Right renal cortex interstitium (tissue), 3 donors: Measurements from ENCODE around the gene NCR1. TPM values are rescaled to one million over a fixed set of nuclear protein-coding genes. Genes with fewer than 3 reads are reported as not detected.
"Not testable (repeated sequence)": the region's sequence is repeated elsewhere in the genome, so short reads cannot be mapped to it uniquely, and the experiment has no call there.

Experiments used
- DNase-seq, 3 donors: peaks; one replicate each; pipeline ENCODE4 v3.0.0-alpha.2; 2013; ENCODE audit warnings: low read depth in 3 of 3, low spot score in 2 of 3
- polyA plus RNA-seq, 3 donors: library from polyadenylated mRNA; unstranded; fragments of 120-200 nt; gene quantifications; one replicate each; pipeline ENCODE4 v1.2.1, GENCODE V29; 2013; ENCODE audit not compliant: insufficient read length in 3 of 3

Gene NCR1
- polyA plus RNA-seq, result under 1 TPM; 0.19 to 0.21 (median 0.19) TPM

GRCh38 chr19:54905803-54906511 is at the start of gene NCR1:
NCR1 (plus strand) TSS chr19:54906148; CDS start chr19:54906188, 40 bp downstream.
- no peak for DNase-seq

DNA sequence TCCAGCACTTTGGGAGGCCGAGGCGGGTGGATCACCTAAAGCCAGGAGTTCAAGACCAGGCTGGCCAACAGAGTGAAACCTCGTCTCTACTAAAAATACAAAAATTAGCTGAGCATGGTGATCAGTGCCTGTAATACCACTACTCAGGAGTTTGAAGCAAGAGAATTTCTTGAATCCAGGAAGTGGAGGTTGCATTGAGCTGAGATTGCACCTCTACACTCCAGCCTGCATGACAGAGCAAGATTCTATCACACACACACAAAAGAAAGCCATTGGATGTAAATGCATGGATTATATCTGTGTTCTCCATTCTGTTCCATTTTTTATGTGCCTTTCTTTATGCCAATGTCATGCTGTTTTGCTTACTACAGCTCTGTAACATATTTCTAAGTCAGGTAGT is 47.5 kb upstream of the NCR1 start:
- DNase-seq, result not testable (repeated sequence)

GRCh38 chr19:54859421-54859820 is 46.5 kb upstream of the NCR1 start:
- DNase-seq, result not testable (repeated sequence)

DNA sequence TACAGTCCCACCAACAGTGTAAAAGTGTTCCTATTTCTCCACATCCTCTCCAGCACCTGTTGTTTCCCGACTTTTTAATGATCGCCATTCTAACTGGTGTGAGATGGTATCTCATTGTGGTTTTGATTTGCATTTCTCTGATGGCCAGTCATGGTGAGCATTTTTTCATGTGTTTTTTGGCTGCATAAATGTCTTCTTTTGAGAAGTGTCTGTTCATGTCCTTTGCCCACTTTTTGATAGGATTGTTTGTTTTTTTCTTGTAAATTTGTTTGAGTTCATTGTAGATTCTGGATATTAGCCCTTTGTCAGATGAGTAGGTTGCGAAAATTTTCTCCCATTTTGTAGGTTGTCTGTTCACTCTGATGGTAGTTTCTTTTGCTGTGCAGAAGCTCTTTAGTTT is 42.5 kb upstream of the NCR1 start:
- DNase-seq, result not testable (repeated sequence)

GRCh38 chr19:54871696-54872095 is 34.3 kb upstream of the NCR1 start:
- no peak for DNase-seq

DNA sequence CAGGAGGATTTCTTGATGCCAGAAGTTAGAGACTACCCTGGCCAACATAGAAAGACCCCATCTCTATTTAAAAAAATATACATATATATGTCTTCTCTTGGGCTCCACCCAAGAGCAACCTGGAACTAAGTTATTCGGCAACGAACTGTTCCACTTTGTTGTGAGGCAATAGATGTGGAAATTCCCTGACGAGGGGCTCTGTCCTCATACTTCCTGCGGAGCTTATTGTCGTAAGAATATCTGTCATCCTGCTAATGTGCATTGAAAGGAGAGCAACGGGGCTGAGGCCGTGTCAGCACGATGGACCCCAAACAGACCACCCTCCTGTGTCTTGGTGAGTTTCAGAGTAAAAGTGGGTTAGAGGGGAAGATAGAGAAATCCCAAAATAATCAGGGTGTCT is 32.0 kb upstream of the NCR1 start, which contains the start of gene FCAR:
Gene FCAR, plus strand, starts transcription at position 246 of the 400 bp plus-strand sequence. Its CDS starts 55 bp downstream, at position 301.
- no peak for DNase-seq

DNA sequence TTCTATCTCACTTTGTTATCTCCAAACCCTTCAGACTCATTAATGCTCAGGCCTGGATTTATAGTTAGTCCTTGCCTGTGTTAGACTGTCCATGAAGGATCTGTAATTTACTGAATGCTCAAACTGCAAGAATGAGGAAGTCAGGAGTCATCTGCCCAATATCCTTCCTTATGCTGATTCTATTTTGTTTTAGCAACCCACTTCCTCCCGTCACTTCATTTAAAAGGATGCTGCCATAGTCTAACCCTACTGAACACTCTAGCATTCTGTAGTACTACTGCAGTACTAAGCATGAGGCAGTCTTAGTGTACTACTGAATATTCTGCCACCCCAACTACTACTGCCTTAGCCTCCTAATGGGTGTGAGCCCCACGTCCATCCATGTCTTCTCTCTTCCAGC is 30.4 kb upstream of the NCR1 start:
- no peak for DNase-seq

DNA sequence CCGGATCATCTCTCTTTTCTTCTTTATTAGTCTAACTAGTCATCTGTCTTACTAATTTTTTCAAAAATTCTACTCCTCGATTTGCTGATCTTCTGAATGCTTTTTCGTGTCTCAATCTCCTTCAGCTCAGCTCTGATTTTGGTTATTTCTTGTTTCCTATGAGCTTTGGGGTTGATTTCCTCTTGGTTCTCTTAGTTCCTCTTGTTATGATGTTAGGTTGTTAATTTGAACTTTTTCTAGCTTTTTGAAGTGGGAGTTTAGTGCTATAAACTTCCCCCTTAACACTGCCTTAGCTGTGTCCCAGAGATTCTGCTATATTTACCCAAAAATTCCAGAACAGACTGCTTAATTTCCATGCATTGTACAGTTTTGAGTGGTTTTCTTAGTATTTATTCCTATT is 28.5 kb upstream of the NCR1 start:
- no peak for DNase-seq

GRCh38 chr19:54881884-54882283 is 24.1 kb upstream of the NCR1 start:
- no peak for DNase-seq

DNA sequence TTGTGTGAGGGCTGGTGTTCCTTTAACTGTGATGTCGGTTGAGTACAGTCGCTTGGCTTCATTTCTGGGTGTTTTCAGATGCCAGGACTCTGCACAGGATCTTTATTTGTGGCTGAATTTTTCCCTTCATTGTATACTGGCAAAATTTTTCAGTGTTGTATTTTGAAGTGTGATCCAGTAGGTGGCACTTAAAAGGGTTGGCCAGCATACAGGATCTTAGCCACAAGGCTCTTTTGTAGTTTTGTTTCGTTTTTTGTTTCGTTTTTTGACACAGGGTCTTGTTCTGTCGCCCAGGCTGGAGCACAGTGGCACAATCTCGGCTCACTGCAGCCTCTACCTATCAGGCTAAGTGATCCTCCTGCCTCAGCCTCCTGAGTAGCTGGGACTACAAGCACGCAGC is 23.2 kb upstream of the NCR1 start:
- no peak for DNase-seq

DNA sequence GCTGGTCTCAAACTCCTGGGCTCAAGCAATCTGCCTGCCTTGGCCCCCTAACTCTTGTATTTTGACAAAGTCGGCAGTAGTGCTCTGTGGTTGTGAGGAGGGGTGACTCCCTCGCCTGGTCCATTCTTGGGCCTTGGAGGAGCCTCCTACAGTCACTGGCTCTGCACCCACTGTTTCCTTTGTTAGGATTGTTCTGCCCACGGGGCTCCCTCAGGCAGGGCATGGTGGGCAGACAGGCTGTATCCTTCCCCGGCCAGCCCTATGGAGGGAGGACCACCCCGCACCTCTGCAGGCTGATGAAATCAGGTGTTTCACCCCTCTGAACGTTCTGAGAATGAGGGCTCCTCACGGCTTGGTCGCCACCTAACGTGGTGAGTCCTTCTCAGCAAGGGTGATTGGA is 22.7 kb upstream of the NCR1 start:
- DNase-seq, result no peak

DNA sequence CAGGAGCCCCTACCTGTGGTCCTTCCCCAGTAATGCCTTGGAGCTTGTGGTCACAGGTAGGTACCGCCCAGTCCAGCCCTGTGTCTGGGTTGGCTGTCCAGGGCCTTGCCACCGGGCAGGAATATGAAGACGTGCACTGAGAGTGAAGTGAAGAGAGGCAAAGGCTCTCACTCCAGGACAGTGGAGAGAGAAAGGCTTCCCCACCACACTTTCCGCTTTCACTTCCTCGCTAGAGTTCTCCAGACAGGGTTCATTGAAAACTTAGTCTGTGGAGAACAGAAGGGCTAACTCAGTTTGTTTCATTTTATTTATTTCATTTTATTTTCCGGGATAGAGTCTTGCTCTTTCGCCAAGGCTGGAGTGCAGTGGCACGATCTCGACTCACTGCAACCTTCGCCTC is 17.7 kb upstream of the NCR1 start:
- no peak for DNase-seq

GRCh38 chr19:54889566-54889965 is 16.4 kb upstream of the NCR1 start:
- no peak for DNase-seq

- no peak for DNase-seq
Observed at GRCh38 chr19:54893406-54893805, 12.5 kb upstream of the NCR1 start.

DNA sequence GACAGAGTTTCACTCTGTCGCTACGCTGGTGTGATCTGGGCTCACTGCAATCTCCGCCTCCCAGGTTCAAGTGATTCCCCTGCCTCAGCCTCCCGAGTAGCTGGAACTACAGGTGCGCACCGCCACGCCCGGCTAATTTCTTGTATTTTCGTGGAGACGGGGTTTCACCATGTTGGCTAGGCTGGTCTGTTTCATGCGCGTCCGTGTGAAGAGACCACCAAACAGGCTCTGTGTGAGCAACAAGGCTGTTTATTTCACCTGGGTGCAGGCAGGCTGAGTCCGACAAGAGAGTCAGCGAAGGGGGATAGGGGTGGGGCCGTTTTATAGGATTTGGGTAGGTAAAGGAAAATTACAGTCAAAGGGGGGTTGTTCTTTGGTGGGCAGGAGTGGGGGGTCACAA is 11.8 kb upstream of the NCR1 start:
- DNase-seq, result not testable (repeated sequence)

DNA sequence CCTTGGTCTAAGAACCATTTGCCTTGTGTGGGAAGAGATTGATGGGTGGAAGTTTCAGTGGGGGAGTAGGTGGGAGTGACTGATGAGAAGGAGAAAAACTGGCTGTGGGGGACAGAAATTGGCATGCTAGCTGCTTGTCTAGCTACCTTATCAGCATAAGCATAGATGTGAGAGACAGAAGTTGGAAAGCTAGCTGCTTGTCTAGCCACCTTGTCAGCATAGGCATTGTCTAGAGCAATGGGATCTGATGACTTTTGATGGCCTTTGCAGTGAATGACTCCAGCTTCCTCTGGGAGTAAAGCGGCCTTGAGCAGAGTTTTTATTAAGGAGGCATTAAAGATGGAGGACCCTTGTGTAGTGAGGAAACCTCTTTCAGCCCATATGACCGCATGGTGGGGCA is 9.9 kb upstream of the NCR1 start:
- DNase-seq, result no peak

- not testable (repeated sequence) for DNase-seq
Observed at GRCh38 chr19:54898685-54899084, 7.3 kb upstream of the NCR1 start.

DNA sequence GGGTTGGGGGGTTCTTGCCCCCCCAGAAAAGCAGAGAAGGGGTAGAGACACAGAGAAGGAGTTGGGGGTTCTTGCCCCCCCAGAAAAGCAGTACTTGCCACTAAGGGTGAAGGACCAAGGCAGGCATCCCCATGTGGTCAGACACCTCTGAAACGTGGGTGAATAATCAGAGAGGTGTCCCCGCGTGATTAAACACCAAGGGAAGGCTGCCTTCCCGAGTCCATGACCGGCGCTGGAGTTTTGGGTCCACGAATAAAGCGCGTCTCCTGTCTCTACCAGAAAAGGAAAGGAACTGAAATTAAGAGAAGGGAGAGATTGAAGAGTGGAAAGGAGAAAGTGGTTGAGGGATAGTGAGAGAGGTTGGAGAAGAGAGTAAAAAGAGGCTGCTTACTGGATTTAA is 6.3 kb upstream of the NCR1 start:
- not testable (repeated sequence) for DNase-seq

- DNase-seq, result not testable (repeated sequence)
Observed at GRCh38 chr19:54901153-54901552, 4.8 kb upstream of the NCR1 start.

- no peak for DNase-seq
Observed at GRCh38 chr19:54902061-54902460, 3.9 kb upstream of the NCR1 start.

DNA sequence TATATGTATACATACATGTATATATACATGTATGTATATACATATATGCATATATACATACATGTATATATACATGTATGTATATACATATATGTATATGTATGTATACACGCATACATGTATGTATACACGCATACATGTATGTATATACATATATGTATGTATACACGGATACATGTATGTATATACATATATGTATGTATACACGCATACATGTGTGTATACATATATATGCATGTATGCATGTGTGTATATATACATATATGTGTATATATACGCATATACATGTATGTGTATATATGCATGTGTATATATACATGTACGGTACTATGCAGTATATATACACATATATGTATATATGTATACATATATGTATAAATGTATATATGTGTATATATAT is 2.6 kb upstream of the NCR1 start:
- no peak for DNase-seq

DNA sequence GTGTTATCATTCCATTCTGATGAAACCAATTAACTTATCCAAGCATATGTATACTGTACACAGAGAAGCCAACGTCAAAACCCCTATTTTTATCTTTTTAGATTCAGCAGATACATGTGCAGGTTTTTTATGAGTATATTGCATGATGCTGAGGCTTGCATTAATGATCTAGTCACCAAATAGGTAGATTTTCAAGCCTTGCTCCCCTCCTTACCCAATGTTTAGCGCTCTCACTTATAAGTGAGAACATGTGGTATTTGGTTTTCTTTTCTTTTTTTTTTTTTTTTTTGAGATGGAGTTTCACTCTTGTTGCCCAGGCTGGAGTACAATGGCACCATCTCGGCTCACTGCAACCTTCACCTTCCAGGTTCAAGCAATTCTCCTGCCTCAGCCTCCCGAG is 1.7 kb upstream of the NCR1 start:
- DNase-seq, result not testable (repeated sequence)

DNA sequence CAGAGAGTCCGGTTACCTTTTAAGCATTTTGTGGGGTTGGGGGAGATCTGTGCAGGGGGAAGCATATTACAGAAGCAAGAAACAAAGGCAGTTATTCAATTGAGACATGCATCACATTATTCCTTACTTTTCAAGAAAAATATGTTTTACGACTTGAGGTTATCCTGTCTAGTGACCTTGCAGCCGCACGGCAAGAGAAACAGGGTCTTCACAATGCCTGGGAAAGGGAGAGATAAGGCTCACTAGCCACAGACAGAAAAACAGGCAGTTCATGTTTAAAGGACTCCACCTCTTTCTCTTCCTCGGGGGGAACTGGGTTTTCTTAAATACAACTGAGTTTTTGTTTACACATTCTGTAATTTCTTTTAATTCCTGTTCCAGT is 536 bp upstream of the NCR1 start:
- DNase-seq, result no peak
